Osteoblast (primary cell): ENCODE results near the gene CYP11A1. TPM values are rescaled to one million over a fixed set of nuclear protein-coding genes. Genes with fewer than 3 reads are reported as not detected.

ENCODE experiments used
- DNase-seq: peaks from one replicate; pipeline ENCODE4 v3.0.0; 2011; ENCODE audit warnings: low spot score, mixed read lengths; ENCODE audit not compliant: insufficient read length; ENCODE audit errors: missing footprints
- H2AFZ ChIP-seq: 2 replicates; pipeline ENCODE4 v1.6.0; 2011; ENCODE audit warnings: mild to moderate bottlenecking, low read length
- H3K27ac ChIP-seq: 2 replicates; pipeline ENCODE4 v1.5.1; 2011; ENCODE audit warnings: mild to moderate bottlenecking, low read depth, low read length, moderate library complexity
- H3K27me3 ChIP-seq: 2 replicates; pipeline ENCODE4 v1.6.0; 2012; ENCODE audit warnings: mild to moderate bottlenecking, control low read depth, inconsistent platforms, low read length, moderate library complexity; ENCODE audit not compliant: insufficient read depth
- H3K36me3 ChIP-seq: 2 replicates; pipeline ENCODE4 v1.5.1; 2011; ENCODE audit warnings: mild to moderate bottlenecking, low read length, control low read depth, moderate library complexity; ENCODE audit not compliant: insufficient read depth
- H3K4me1 ChIP-seq: 2 replicates; pipeline ENCODE4 v1.5.1; 2011; ENCODE audit warnings: mild to moderate bottlenecking, low read length, control low read depth, moderate library complexity; ENCODE audit not compliant: insufficient read depth
- H3K4me2 ChIP-seq: 2 replicates; pipeline ENCODE4 v1.6.0; 2011; ENCODE audit warnings: mild to moderate bottlenecking, low read length; ENCODE audit not compliant: insufficient read depth
- H3K4me3 ChIP-seq: fragments of 200-600 bp; sonication (generic); 3 replicates; pipeline ENCODE4 v1.5.1; 2012; ENCODE audit warnings: mild to moderate bottlenecking, low read length, inconsistent platforms; ENCODE audit not compliant: insufficient read depth
- H3K79me2 ChIP-seq: 2 replicates; pipeline ENCODE4 v1.6.0; 2012; ENCODE audit warnings: mild to moderate bottlenecking, low read length, control low read depth, inconsistent platforms; ENCODE audit not compliant: insufficient read depth
- H3K9me3 ChIP-seq: 2 replicates; pipeline ENCODE4 v1.5.1; 2011; ENCODE audit warnings: low read depth, low read length, control low read depth
- H4K20me1 ChIP-seq: 2 replicates; pipeline ENCODE4 v1.6.0; 2012; ENCODE audit warnings: mild to moderate bottlenecking, low read length, control low read depth; ENCODE audit not compliant: insufficient read depth
- CTCF ChIP-seq: IDR thresholded peaks from 2 replicates; pipeline ENCODE4 v1.5.1; 2011; ENCODE audit warnings: mild to moderate bottlenecking, low read depth, low read length, moderate library complexity; ENCODE audit errors: extremely low read depth
- total RNA-seq: library from RNA; depleted of rRNA; stranded (reverse); fragments of >200 nt; gene quantifications from 2 replicates; pipeline ENCODE4 v1.2.3, GENCODE V29; 2012

The CYP11A1 gene
- total RNA-seq, 1 donor = 1.4 TPM

- peak; percentile 89 for DNase-seq
Observed at GRCh38 chr15:74384881-74385643, 17.6 kb upstream of the CYP11A1 start.

GRCh38 chr15:74384566-74384880 lies 17.1 kb upstream of the CYP11A1 start:
- H4K20me1 ChIP-seq = no peaks in the 10 kb centered on the region
- no peaks in the 10 kb centered on the region for H3K27me3 ChIP-seq
- H3K4me2 ChIP-seq = no peak overlapping the region
- TF ChIP-seq CTCF = no peak
- no peaks in the 10 kb centered on the region for H3K79me2 ChIP-seq
- peaks cover 39% of the 10 kb centered on the region for H3K4me1 ChIP-seq
- H3K9me3 ChIP-seq = no peaks in the 10 kb centered on the region
- H3K4me3 ChIP-seq = no peak overlapping the region
- peak overlapping the region; percentile 71 for H3K27ac ChIP-seq
- H2AFZ ChIP-seq = peak overlapping the region; percentile 23
- H3K36me3 ChIP-seq = no peaks in the 10 kb centered on the region
- DNase-seq = no peak

More at GRCh38 chr15:74384881-74385643, 17.6 kb upstream of the CYP11A1 start:
- Histone ChIP-seq H3K27me3 (no peaks in the 10 kb centered on the region), H3K4me2 (no peak overlapping the region), H3K4me3 (no peak overlapping the region), H3K27ac (peak overlapping the region; percentile 71), H3K4me1 (peaks cover 39% of the 10 kb centered on the region), H2AFZ (no peak overlapping the region), H4K20me1 (no peaks in the 10 kb centered on the region), H3K9me3 (no peaks in the 10 kb centered on the region), H3K79me2 (no peaks in the 10 kb centered on the region), H3K36me3 (no peaks in the 10 kb centered on the region)
- TF ChIP-seq CTCF = no peak

- Histone ChIP-seq H3K9me3 (no peaks in the 10 kb centered on the region), H3K36me3 (no peaks in the 10 kb centered on the region), H3K27ac (peak overlapping the region; percentile 71), H3K4me1 (peaks cover 43% of the 10 kb centered on the region), H2AFZ (peak overlapping the region; percentile 23), H3K79me2 (no peaks in the 10 kb centered on the region), H3K4me3 (no peak overlapping the region), H3K4me2 (peak overlapping the region; percentile 1), H3K27me3 (no peaks in the 10 kb centered on the region), H4K20me1 (no peaks in the 10 kb centered on the region)
- no peak for TF ChIP-seq CTCF
- peak; percentile 76 for DNase-seq
Observed at GRCh38 chr15:74383695-74384565, 16.5 kb upstream of the CYP11A1 start.

- TF ChIP-seq CTCF = no peak
- Histone ChIP-seq H3K27ac (peak overlapping the region; percentile 71), H3K27me3 (no peaks in the 10 kb centered on the region), H2AFZ (no peak overlapping the region), H3K79me2 (no peaks in the 10 kb centered on the region), H3K4me1 (peaks cover 44% of the 10 kb centered on the region), H4K20me1 (no peaks in the 10 kb centered on the region), H3K4me3 (no peak overlapping the region), H3K4me2 (no peak overlapping the region), H3K9me3 (no peaks in the 10 kb centered on the region), H3K36me3 (no peaks in the 10 kb centered on the region)
- DNase-seq = peak; percentile 58
Observed at GRCh38 chr15:74383286-74383685, 15.8 kb upstream of the CYP11A1 start.
